ENCODE measurements around the gene PAPLN.
A peak's percentile ranks its signal among the peaks of the same experiment; 100 is the strongest.

The PAPLN gene

DNA sequence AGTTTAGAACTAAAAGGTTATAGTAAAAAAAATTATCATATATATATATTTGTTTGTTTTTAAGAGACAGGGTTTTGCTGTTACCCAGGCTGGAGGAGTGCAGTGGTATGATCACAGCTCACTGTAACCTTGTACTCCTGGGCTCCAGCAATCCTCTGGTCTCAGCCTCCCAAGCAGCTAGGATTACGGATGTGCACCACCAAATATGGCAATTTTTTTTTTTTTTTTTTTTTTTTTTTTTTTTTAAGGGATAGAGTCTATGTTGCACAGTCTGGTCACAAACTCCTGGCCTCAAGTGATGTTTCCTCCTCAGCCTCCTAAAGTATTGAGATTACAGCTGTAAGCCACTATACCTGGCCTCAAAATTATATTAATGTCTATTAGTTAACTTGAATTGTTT lies 48.7 kb downstream of the PAPLN start:
- Histone ChIP-seq H3K27me3 (ENCODE audit: insufficient read depth, low read depth) (no peaks in the 10 kb centered on the region), H3K36me3 (ENCODE audit: insufficient read depth) (no peaks in the 10 kb centered on the region), H3K9ac (no peak overlapping the region), H3K4me3 (IDR thresholded peaks at IDR 0.05; ENCODE audit: insufficient read depth, low read depth, low read length) (no peak overlapping the region), H3K4me2 (no peak overlapping the region), H2AFZ (ENCODE audit: low read depth) (no peak overlapping the region), H3K79me2 (ENCODE audit: insufficient read depth, low read depth) (no peaks in the 10 kb centered on the region), H3K4me1 (ENCODE audit: low read depth, poor library complexity, severe bottlenecking) (peaks cover 37% of the 10 kb centered on the region), H4K20me1 (ENCODE audit: insufficient read depth) (no peaks in the 10 kb centered on the region), H3K27ac (no peak overlapping the region)
- TF ChIP-seq, protein P1, sequence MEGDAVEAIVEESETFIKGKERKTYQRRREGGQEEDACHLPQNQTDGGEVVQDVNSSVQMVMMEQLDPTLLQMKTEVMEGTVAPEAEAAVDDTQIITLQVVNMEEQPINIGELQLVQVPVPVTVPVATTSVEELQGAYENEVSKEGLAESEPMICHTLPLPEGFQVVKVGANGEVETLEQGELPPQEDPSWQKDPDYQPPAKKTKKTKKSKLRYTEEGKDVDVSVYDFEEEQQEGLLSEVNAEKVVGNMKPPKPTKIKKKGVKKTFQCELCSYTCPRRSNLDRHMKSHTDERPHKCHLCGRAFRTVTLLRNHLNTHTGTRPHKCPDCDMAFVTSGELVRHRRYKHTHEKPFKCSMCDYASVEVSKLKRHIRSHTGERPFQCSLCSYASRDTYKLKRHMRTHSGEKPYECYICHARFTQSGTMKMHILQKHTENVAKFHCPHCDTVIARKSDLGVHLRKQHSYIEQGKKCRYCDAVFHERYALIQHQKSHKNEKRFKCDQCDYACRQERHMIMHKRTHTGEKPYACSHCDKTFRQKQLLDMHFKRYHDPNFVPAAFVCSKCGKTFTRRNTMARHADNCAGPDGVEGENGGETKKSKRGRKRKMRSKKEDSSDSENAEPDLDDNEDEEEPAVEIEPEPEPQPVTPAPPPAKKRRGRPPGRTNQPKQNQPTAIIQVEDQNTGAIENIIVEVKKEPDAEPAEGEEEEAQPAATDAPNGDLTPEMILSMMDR (conservative IDR thresholded peaks at IDR 0.05; ENCODE audit: low read depth, low read length), result no peak

DNA sequence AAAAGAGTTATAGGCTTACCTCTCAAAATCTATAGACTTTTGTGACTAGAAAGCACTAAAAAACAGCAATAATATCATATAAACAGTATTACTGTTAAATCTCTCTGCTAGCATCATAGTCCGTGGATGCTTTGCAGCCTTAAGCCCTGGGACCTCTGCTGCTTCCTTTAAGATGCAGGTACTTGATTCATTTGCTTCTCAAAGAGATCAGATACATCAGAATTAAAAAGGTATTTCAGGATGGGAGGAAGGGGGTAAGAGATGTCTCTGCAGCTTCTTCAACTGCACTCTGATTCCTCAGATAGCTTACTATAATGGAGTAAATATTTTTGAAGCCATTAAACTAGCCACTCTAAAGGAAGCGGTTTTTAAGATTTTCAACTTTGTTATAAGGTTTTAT lies 49.3 kb downstream of the PAPLN start:
- no peak overlapping the region for H3K4me3 ChIP-seq (IDR thresholded peaks at IDR 0.05; ENCODE audit: insufficient read depth, low read depth, low read length)
- H3K36me3 ChIP-seq (ENCODE audit: insufficient read depth), result no peaks in the 10 kb centered on the region
- TF ChIP-seq, protein P1 (conservative IDR thresholded peaks at IDR 0.05; ENCODE audit: low read depth, low read length), result no peak
- H3K79me2 ChIP-seq (ENCODE audit: insufficient read depth, low read depth), result no peaks in the 10 kb centered on the region
- no peak overlapping the region for H3K4me2 ChIP-seq
- no peaks in the 10 kb centered on the region for H3K27me3 ChIP-seq (ENCODE audit: insufficient read depth, low read depth)
- H4K20me1 ChIP-seq (ENCODE audit: insufficient read depth), result no peaks in the 10 kb centered on the region
- no peak overlapping the region for H3K9ac ChIP-seq
- no peak overlapping the region for H3K27ac ChIP-seq
- peaks cover 32% of the 10 kb centered on the region for H3K4me1 ChIP-seq (ENCODE audit: low read depth, poor library complexity, severe bottlenecking)
- H2AFZ ChIP-seq (ENCODE audit: low read depth), result no peak overlapping the region

DNA sequence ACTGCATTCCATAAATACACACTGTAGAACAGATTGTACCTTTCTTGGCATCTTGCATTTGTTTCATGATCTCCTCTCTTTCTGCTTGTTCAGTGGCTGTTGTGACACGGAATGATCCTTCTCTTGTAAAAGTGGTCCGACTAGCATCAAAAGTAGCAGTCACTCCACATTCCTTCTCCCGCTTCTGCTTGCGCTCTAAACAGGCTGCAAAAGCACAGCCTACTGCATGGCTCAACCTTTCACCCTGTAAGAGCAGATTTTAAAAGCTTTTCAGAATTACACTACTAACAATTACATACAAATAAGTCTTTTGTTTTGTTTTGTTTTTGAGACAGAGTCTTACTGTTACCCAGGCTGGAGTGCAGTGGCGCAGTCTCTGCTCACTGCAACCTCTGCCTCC lies 49.8 kb downstream of the PAPLN start:
- H2AFZ ChIP-seq (ENCODE audit: low read depth), result no peak overlapping the region
- H3K9ac ChIP-seq, result no peak overlapping the region
- H4K20me1 ChIP-seq (ENCODE audit: insufficient read depth), result no peaks in the 10 kb centered on the region
- no peaks in the 10 kb centered on the region for H3K36me3 ChIP-seq (ENCODE audit: insufficient read depth)
- no peaks in the 10 kb centered on the region for H3K27me3 ChIP-seq (ENCODE audit: insufficient read depth, low read depth)
- no peak overlapping the region for H3K27ac ChIP-seq
- TF ChIP-seq, protein P1 (conservative IDR thresholded peaks at IDR 0.05; ENCODE audit: low read depth, low read length), result no peak
- H3K4me1 ChIP-seq (ENCODE audit: low read depth, poor library complexity, severe bottlenecking), result peaks cover 27% of the 10 kb centered on the region
- no peaks in the 10 kb centered on the region for H3K79me2 ChIP-seq (ENCODE audit: insufficient read depth, low read depth)
- no peak overlapping the region for H3K4me3 ChIP-seq (IDR thresholded peaks at IDR 0.05; ENCODE audit: insufficient read depth, low read depth, low read length)
- H3K4me2 ChIP-seq, result no peak overlapping the region

DNA sequence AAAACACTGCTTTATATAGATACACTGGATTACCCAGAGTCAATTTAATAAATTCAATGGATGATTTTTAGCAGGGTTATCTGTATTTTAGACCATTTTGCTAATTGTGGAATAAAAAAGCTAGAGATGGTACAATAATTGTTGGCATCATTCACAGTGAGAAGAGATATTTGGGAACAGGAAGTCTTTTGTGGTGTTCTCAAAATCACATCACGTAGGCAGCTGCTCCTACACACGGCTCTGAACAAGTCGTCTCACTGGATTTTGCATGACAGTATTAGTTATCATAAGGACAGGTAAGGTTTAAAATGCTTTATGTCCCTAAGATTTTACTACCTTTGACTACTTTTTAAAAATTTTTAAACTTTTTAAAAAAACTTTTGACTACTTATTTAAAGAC lies 52.0 kb downstream of the PAPLN start:
- Histone ChIP-seq H3K9ac (no peak overlapping the region), H2AFZ (ENCODE audit: low read depth) (no peak overlapping the region), H3K4me2 (peak overlapping the region; percentile 76), H3K4me1 (ENCODE audit: low read depth, poor library complexity, severe bottlenecking) (peaks cover 23% of the 10 kb centered on the region), H3K36me3 (ENCODE audit: insufficient read depth) (no peaks in the 10 kb centered on the region), H3K27me3 (ENCODE audit: insufficient read depth, low read depth) (no peaks in the 10 kb centered on the region), H3K4me3 (IDR thresholded peaks at IDR 0.05; ENCODE audit: insufficient read depth, low read depth, low read length) (no peak overlapping the region), H4K20me1 (ENCODE audit: insufficient read depth) (no peaks in the 10 kb centered on the region), H3K79me2 (ENCODE audit: insufficient read depth, low read depth) (no peaks in the 10 kb centered on the region), H3K27ac (no peak overlapping the region)
- TF ChIP-seq, protein P1 (conservative IDR thresholded peaks at IDR 0.05; ENCODE audit: low read depth, low read length), result no peak

Data from KMS-11 (cell line).